Hematopoietic multipotent progenitor cell treated with erythropoietin and hydrocortisone succinate and interleukin-3 and kit ligand, for 17 days (in vitro differentiated cells): ENCODE data around the gene PLBD1.

Experiments
- DNase-seq: peaks from one replicate; pipeline ENCODE4 v3.0.0-alpha.2; 2015; ENCODE audit warnings: low spot score

Gene PLBD1

GRCh38 chr12:14564336-14564959 lies 3.2 kb downstream of the PLBD1 start:
- DNase-seq: no peak

GRCh38 chr12:14563046-14563445 lies 4.6 kb downstream of the PLBD1 start:
- no peak for DNase-seq

- no peak for DNase-seq
Observed at GRCh38 chr12:14562279-14562678, 5.4 kb downstream of the PLBD1 start.

GRCh38 chr12:14561677-14562238 lies 5.9 kb downstream of the PLBD1 start:
- no peak for DNase-seq

DNA sequence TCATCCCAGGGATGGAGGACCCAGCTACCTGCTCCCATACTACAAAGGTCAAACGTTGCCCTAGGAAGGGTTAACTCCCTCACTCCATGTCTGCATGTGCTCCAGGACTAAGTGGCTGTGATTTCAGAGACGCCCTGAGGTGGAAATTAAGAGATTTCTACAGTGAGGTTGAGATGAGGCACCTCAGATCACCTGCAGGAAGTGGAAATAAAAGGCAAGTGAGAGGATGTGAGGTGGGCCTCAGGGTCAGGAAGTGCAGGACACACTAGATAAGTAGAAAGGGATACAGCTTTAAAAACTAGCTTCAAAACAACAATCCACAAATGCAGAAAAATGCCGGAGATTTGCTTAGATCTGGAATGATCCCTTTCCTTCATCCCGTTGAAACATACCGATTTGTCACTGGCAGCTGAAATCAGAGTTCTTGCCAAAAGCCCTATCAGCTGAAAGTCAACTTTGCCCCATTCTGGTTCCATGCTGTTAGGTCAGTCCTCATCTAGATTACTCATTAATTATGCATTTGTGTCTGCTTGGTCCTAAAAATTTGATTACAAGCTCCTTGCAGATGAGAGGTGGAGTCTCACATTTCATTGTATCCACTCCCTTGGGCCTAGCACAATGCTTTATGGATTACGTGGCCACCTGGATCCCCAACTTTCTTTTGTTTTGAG lies 6.6 kb downstream of the PLBD1 start:
- no peak for DNase-seq

GRCh38 chr12:14558473-14558959 lies 9.2 kb downstream of the PLBD1 start:
- DNase-seq: no peak

GRCh38 chr12:14557966-14558365 lies 9.7 kb downstream of the PLBD1 start:
- DNase-seq: no peak

GRCh38 chr12:14554281-14555007 lies 13.2 kb downstream of the PLBD1 start:
- no peak for DNase-seq

DNA sequence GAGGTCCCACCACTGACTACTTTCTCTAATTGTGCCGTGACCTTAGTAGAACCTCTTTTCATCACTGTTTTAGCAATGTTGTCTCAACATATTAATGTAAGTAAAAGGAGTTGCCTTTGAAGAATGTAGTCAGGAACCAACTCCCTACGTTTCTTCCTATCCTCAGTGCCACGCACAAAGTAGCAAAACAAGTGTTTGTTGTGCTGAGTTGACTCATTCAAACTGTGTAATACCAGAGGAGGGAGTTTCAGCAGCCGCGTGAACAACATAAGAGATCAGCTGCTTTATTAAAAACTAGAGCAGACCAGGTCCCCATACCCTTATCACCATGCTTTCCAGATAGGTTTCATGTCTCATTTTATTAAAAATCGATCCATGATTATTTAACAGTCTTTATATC lies 19.1 kb downstream of the PLBD1 start:
- DNase-seq: no peak

DNA sequence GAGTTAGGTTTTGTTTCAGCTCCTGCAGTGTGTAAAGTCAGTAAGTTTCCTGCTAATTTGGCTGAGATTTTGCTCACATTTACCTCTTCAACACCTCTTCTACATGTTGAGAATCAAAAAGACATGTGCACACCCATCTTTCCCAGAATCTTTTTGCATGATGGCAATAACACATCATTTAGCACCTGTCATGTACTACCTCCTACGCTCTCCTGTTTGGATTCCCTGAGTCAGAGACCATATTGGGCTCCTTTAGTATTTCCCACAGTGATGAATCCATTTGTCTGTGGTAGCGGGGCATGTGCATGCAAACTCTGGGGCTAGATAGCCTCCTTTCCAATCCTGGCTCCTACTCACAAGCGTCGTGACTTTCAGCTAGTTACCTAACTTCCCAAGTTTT lies 20.1 kb downstream of the PLBD1 start:
- no peak for DNase-seq

DNA sequence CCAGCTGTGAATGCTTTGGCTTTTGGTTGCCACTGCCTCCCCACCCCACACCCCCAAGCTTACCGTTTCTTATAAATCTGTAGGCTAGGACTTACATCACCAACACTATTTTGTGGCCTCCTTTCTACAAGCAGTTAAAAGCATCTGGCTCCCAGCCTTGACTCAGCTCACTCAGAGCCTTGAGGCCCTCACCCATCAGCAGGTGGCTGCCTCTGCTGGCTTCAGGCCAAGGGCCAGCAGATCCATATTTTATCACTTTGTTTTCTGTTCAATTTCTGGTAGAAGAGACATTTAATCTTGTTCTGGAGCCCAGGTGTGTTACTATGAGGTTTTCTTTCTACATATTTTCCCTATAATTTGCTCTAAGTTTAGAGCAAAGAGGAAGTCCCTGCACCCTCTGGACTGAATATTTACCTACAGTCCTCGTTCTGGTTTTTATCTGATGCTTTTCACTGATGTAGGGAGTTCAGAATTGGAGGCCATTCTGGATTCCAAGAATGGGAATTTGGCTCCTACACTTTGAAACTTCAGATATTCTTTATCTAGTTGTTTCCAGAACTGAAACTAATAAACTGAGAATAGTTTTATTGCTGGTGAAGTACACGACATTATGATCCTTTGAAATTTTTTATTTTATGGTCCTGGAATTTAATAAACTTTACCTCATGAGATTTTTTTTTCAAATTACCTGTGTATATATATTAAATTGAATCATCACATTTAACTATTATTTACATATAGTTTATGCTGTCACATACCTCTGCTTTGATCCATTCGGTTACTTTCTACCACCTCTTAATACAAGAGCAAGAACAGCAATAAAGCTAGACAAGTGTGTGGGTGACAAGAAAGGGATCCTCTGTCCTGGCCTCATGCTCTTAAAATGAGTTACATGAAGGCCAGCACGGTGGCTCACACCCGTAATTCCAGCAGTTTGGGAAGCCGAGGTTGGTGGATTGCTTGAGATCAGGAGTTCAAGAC lies 22.2 kb downstream of the PLBD1 start:
- DNase-seq: no peak

- no peak for DNase-seq
Observed at GRCh38 chr12:14540801-14541462, 26.8 kb downstream of the PLBD1 start.

- DNase-seq: no peak
Observed at GRCh38 chr12:14537088-14537487, 30.6 kb downstream of the PLBD1 start.

GRCh38 chr12:14532152-14532551 lies 35.5 kb downstream of the PLBD1 start:
- DNase-seq: no peak

DNA sequence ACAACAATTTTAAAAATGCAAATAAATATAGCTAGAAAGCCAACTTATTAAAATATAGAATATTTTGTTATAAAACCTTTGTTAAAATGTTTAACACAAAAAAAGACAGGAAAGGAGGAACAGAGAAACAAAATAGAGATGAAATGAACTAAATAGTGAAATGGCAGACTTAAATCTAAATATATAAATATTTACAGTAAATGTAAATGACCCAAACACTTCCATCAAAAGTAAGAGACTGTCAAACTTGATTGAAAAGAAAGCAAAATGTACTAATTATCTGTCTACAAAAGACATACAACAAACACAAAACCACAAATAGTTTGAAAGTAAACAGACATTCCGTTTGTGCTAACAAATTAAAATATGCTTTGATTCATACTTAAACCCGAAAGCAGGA lies 41.7 kb downstream of the PLBD1 start:
- DNase-seq: no peak

DNA sequence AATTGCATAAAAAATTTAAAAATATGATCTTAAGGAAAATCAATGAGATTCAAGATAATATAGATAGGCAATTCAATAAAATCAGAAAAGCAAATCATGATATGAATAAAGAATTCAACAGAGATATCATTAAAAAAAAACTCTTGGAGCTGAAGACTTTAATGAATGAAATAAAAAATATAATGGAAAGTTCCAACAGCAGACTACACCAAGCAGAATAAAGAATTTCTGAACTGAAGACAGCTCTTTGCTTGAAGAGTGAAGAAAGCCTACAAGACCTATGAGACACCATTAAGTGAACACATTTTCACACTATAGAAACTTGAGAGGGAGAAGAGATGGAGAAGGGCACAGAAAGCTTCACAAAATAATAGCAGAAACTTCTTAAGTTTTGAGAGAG lies 45.9 kb downstream of the PLBD1 start:
- DNase-seq: no peak

DNA sequence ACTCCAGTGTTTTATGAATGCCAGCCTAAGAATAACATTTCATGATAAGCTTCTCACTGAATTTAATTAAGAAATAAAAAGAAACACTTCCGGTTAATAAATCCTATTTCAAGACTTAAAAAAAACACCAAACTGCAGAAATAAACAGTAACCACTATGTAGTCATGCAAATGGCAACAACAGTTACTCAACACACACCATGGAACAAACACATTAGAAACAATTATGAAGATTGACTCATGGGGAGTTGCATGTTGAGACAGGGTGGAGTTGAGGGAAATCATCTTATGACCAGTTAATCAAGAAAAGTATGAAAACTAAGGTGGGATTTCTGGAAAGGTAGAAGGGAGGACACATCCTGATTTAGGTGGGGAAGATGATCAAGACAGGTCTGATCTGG lies 52.7 kb downstream of the PLBD1 start:
- DNase-seq: no peak

GRCh38 chr12:14514154-14514842 lies 53.4 kb downstream of the PLBD1 start:
- DNase-seq: no peak

GRCh38 chr12:14510574-14510973 lies 57.1 kb downstream of the PLBD1 start:
- DNase-seq: no peak
